Ishikawa (cell line): ENCODE measurements around the gene GOLGA6L4.
"Not testable (repeated sequence)": the region's sequence is repeated elsewhere in the genome, so short reads cannot be mapped to it uniquely, and the experiment has no call there.

Experiments
- RAD21 ChIP-seq: IDR thresholded peaks from 2 replicates; pipeline ENCODE4 v1.6.1; 2012; ENCODE audit warnings: low read depth
- ZBTB7A ChIP-seq: IDR thresholded peaks from 2 replicates; pipeline ENCODE4 v1.6.1; 2012; ENCODE audit warnings: low read depth
- TF ChIP-seq, protein P1 (sequence below): IDR thresholded peaks from 2 replicates; pipeline ENCODE4 v1.6.1; 2012

The GOLGA6L4 gene, protein sequence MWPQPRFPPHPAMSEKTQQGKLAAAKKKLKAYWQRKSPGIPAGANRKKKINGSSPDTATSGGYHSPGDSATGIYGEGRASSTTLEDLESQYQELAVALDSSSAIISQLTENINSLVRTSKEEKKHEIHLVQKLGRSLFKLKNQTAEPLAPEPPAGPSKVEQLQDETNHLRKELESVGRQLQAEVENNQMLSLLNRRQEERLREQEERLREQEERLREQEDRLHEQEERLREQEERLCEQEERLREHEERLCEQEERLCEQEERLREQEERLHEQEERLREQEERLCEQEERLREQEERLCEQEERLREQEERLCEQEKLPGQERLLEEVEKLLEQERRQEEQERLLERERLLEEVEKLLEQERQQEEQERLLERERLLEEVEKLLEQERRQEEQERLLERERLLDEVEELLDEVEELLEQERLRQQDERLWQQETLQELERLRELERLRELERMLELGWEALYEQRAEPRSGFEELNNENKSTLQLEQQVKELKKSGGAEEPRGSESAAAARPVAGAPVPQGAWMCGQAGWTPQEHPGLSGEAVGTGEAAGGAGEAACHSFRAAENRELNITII

DNA sequence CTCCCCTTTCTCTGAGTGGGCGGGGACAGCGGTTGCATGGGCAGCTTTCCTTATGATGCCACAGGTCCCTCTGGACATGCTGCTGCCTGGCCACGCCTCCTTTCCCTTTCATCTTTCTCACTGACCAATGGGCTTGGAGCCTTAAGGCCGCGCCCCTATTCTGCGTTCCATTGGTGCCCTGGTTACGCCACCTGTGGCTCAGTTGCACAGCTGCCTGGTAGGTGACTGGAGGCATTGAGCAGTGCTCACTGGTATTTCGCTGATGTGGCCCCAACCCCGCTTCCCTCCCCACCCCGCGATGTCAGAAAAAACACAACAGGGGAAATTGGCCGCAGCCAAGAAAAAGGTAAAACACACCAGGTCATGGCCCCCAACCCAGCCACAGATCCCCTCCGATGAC is at the start of gene GOLGA6L4:
TSS of gene GOLGA6L4 (plus strand) at position 201 of the 400 bp plus-strand sequence. CDS start at position 263, 62 bp downstream.
- TF ChIP-seq, protein P1, sequence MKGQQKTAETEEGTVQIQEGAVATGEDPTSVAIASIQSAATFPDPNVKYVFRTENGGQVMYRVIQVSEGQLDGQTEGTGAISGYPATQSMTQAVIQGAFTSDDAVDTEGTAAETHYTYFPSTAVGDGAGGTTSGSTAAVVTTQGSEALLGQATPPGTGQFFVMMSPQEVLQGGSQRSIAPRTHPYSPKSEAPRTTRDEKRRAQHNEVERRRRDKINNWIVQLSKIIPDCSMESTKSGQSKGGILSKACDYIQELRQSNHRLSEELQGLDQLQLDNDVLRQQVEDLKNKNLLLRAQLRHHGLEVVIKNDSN, result not testable (repeated sequence)
- not testable (repeated sequence) for TF ChIP-seq RAD21, ZBTB7A
